CD8-positive, alpha-beta memory T cell (primary cell): Measurements from ENCODE around the gene CDH7. TPM values are rescaled to one million over a fixed set of nuclear protein-coding genes. Genes with fewer than 3 reads are reported as not detected.

ENCODE experiments used
- CTCF ChIA-PET: fragments of 350-600 bp; sonication (Branson Sonifier 250); formaldehyde crosslinking; loops from one replicate; lab custom pipeline; 2021; ENCODE audit warnings: antibody characterized with exemption; lab: Charles Lee
- POLR2A ChIA-PET: fragments of 350-600 bp; sonication (Branson Sonifier 250); formaldehyde crosslinking; loops from one replicate; lab custom pipeline; 2021; ENCODE audit warnings: antibody characterized with exemption; lab: Charles Lee
- DNase-seq, 5 donors: peaks; one replicate each; pipeline versions ENCODE4 v3.0.0 to v3.0.0-alpha.2; 2020 to 2022; ENCODE audit warnings: mixed read lengths in 1 of 5
- H3K27ac ChIP-seq: one replicate; pipeline ENCODE4 v1.7.0; 2013; ENCODE audit warnings: low read depth, mild to moderate bottlenecking, low read length, moderate library complexity
- H3K27me3 ChIP-seq: 2 replicates; pipeline ENCODE4 v1.7.0; 2013; ENCODE audit warnings: low read length, mild to moderate bottlenecking; ENCODE audit not compliant: insufficient read depth, poor library complexity, severe bottlenecking
- H3K36me3 ChIP-seq: 2 replicates; pipeline ENCODE4 v1.7.0; 2013; ENCODE audit warnings: mild to moderate bottlenecking, low read length, moderate library complexity; ENCODE audit not compliant: insufficient read depth
- H3K4me1 ChIP-seq: 2 replicates; pipeline ENCODE4 v1.7.0; 2013; ENCODE audit warnings: mild to moderate bottlenecking, low read length, moderate library complexity; ENCODE audit not compliant: insufficient read depth
- H3K4me3 ChIP-seq: 2 replicates; pipeline ENCODE4 v1.7.0; 2013; ENCODE audit warnings: mild to moderate bottlenecking, low read length
- H3K9me3 ChIP-seq: 2 replicates; pipeline ENCODE4 v1.7.0; 2013; ENCODE audit warnings: mild to moderate bottlenecking, low read length
- H3K27ac Mint-ChIP-seq, 8 donors: one replicate each; pipeline ENCODE4 v1.8.0; 2020 to 2021; ENCODE audit warnings: mixed read lengths in 8 of 8, mild to moderate bottlenecking in 6 of 8, inconsistent platforms in 3 of 8, moderate library complexity in 3 of 8
- H3K27me3 Mint-ChIP-seq, 2 donors: one replicate each; pipeline ENCODE4 v1.8.0; 2020 to 2021; ENCODE audit warnings: mixed read lengths in 2 of 2, mild to moderate bottlenecking in 1 of 2, moderate library complexity in 1 of 2
- H3K36me3 Mint-ChIP-seq, 3 donors: one replicate each; pipeline ENCODE4 v1.8.0; 2020 to 2021; ENCODE audit warnings: mixed read lengths in 3 of 3, inconsistent platforms in 1 of 3, mild to moderate bottlenecking in 1 of 3
- H3K4me1 Mint-ChIP-seq, 3 donors: one replicate each; pipeline ENCODE4 v1.8.0; 2020 to 2021; ENCODE audit warnings: mixed read lengths in 3 of 3, inconsistent platforms in 1 of 3, mild to moderate bottlenecking in 1 of 3
- H3K4me3 Mint-ChIP-seq, 7 donors: one replicate each; pipeline ENCODE4 v1.8.0; 2020 to 2021; ENCODE audit warnings: mixed read lengths in 7 of 7, mild to moderate bottlenecking in 6 of 7, moderate library complexity in 4 of 7, inconsistent platforms in 2 of 7
- H3K9me3 Mint-ChIP-seq, 5 donors: one replicate each; pipeline ENCODE4 v1.8.0; 2020 to 2022; ENCODE audit warnings: mixed read lengths in 5 of 5, mild to moderate bottlenecking in 3 of 5, moderate library complexity in 2 of 5, inconsistent platforms in 1 of 5
- polyA plus RNA-seq: library from polyadenylated mRNA; unstranded; fragments of 300-500 nt; fragmentation: Illumina TruSeq; gene quantifications from one replicate; pipeline ENCODE4 v1.2.3, GENCODE V29; 2021
- total RNA-seq, 2 experiments: library from RNA; stranded (reverse); gene quantifications; one replicate each; pipeline ENCODE4 v1.2.3, GENCODE V29; 2021

The CDH7 gene
- total and polyA plus RNA-seq, 3 experiments from 2014 or later: not detected

- no peak for DNase-seq
- Histone ChIP-seq H3K27me3 (no peaks in the 10 kb centered on the region), H3K9me3 (no peaks in the 10 kb centered on the region), H3K4me1 (no peaks in the 10 kb centered on the region), H3K27ac (no peak overlapping the region), H3K36me3 (no peaks in the 10 kb centered on the region), H3K4me3 (no peak overlapping the region)
- ChIA-PET CTCF (no interaction called here), POLR2A (no interaction called here)
- Mint-ChIP-seq H3K4me1 (no peaks in the 10 kb centered on the region), H3K4me3 (no peak overlapping the region), H3K9me3 (peaks cover 2 to 20% (median 12%) of the 10 kb centered on the region in 5 donors), H3K27ac (no peak overlapping the region), H3K36me3 (no peaks in the 10 kb centered on the region), H3K27me3 (no peaks in the 10 kb centered on the region)
Observed at GRCh38 chr18:65788373-65788772, 37.6 kb downstream of the CDH7 start.

GRCh38 chr18:65790604-65791003 lies 39.8 kb downstream of the CDH7 start:
- ChIA-PET POLR2A (no interaction called here), CTCF (no interaction called here)
- Histone ChIP-seq H3K36me3 (no peaks in the 10 kb centered on the region), H3K4me1 (no peaks in the 10 kb centered on the region), H3K27me3 (no peaks in the 10 kb centered on the region), H3K4me3 (no peak overlapping the region), H3K9me3 (no peaks in the 10 kb centered on the region), H3K27ac (no peak overlapping the region)
- H3K36me3 Mint-ChIP-seq: no peaks in the 10 kb centered on the region
- H3K4me3 Mint-ChIP-seq: no peak overlapping the region
- H3K9me3 Mint-ChIP-seq: peaks cover 2 to 19% (median 17%) of the 10 kb centered on the region in 5 donors
- H3K27me3 Mint-ChIP-seq: no peaks in the 10 kb centered on the region
- H3K27ac Mint-ChIP-seq: no peak overlapping the region
- no peak for DNase-seq
- H3K4me1 Mint-ChIP-seq: no peaks in the 10 kb centered on the region

GRCh38 chr18:65791719-65792118 lies 40.9 kb downstream of the CDH7 start:
- Mint-ChIP-seq H3K36me3 (no peaks in the 10 kb centered on the region), H3K9me3 (peaks cover 2 to 21% (median 17%) of the 10 kb centered on the region in 5 donors), H3K27me3 (no peaks in the 10 kb centered on the region), H3K27ac (no peak overlapping the region), H3K4me1 (no peaks in the 10 kb centered on the region), H3K4me3 (no peak overlapping the region)
- H3K36me3 ChIP-seq: no peaks in the 10 kb centered on the region
- H3K27me3 ChIP-seq: no peaks in the 10 kb centered on the region
- H3K4me1 ChIP-seq: no peaks in the 10 kb centered on the region
- no peak for DNase-seq
- no peak overlapping the region for H3K4me3 ChIP-seq
- ChIA-PET POLR2A (no interaction called here), CTCF (no interaction called here)
- no peaks in the 10 kb centered on the region for H3K9me3 ChIP-seq
- H3K27ac ChIP-seq: no peak overlapping the region

- DNase-seq: no peak
- no peak overlapping the region for H3K4me3 Mint-ChIP-seq
- Histone ChIP-seq H3K4me1 (no peaks in the 10 kb centered on the region), H3K4me3 (no peak overlapping the region), H3K9me3 (no peaks in the 10 kb centered on the region), H3K36me3 (no peaks in the 10 kb centered on the region), H3K27me3 (no peaks in the 10 kb centered on the region), H3K27ac (no peak overlapping the region)
- no peaks in the 10 kb centered on the region for H3K4me1 Mint-ChIP-seq
- H3K36me3 Mint-ChIP-seq: no peaks in the 10 kb centered on the region
- H3K27ac Mint-ChIP-seq: no peak overlapping the region
- peaks cover 4 to 21% (median 17%) of the 10 kb centered on the region in 5 donors for H3K9me3 Mint-ChIP-seq
- CTCF ChIA-PET: no interaction called here
- POLR2A ChIA-PET: no interaction called here
- no peaks in the 10 kb centered on the region for H3K27me3 Mint-ChIP-seq
Observed at GRCh38 chr18:65792456-65793074, 41.8 kb downstream of the CDH7 start.

GRCh38 chr18:65808759-65809158 lies 57.9 kb downstream of the CDH7 start:
- no peaks in the 10 kb centered on the region for H3K27me3 ChIP-seq
- POLR2A ChIA-PET: no interaction called here
- no peak overlapping the region for H3K4me3 Mint-ChIP-seq
- H3K36me3 ChIP-seq: no peaks in the 10 kb centered on the region
- peaks cover 2 to 22% (median 14%) of the 10 kb centered on the region in 5 donors for H3K9me3 Mint-ChIP-seq
- no peaks in the 10 kb centered on the region for H3K4me1 ChIP-seq
- CTCF ChIA-PET: no interaction called here
- DNase-seq: no peak
- no peaks in the 10 kb centered on the region for H3K36me3 Mint-ChIP-seq
- no peaks in the 10 kb centered on the region for H3K27me3 Mint-ChIP-seq
- H3K27ac ChIP-seq: no peak overlapping the region
- no peak overlapping the region for H3K27ac Mint-ChIP-seq
- no peak overlapping the region for H3K4me3 ChIP-seq
- no peaks in the 10 kb centered on the region for H3K4me1 Mint-ChIP-seq
- H3K9me3 ChIP-seq: no peaks in the 10 kb centered on the region

GRCh38 chr18:65811307-65811706 lies 60.5 kb downstream of the CDH7 start:
- ChIA-PET CTCF (no interaction called here), POLR2A (no interaction called here)
- H3K36me3 Mint-ChIP-seq: no peaks in the 10 kb centered on the region
- no peaks in the 10 kb centered on the region for H3K4me1 ChIP-seq
- no peak overlapping the region for H3K4me3 Mint-ChIP-seq
- no peak overlapping the region for H3K27ac Mint-ChIP-seq
- H3K9me3 ChIP-seq: no peaks in the 10 kb centered on the region
- H3K27me3 ChIP-seq: no peaks in the 10 kb centered on the region
- H3K27me3 Mint-ChIP-seq: no peaks in the 10 kb centered on the region
- H3K9me3 Mint-ChIP-seq: peaks cover 0 to 24% (median 16%) of the 10 kb centered on the region in 5 donors
- H3K36me3 ChIP-seq: no peaks in the 10 kb centered on the region
- no peak overlapping the region for H3K27ac ChIP-seq
- DNase-seq: no peak
- H3K4me3 ChIP-seq: no peak overlapping the region
- no peaks in the 10 kb centered on the region for H3K4me1 Mint-ChIP-seq

GRCh38 chr18:65815506-65815905 lies 64.7 kb downstream of the CDH7 start:
- no peak overlapping the region for H3K27ac Mint-ChIP-seq
- Histone ChIP-seq H3K4me1 (no peaks in the 10 kb centered on the region), H3K27me3 (no peaks in the 10 kb centered on the region), H3K9me3 (no peaks in the 10 kb centered on the region), H3K27ac (no peak overlapping the region), H3K4me3 (no peak overlapping the region), H3K36me3 (no peaks in the 10 kb centered on the region)
- no peaks in the 10 kb centered on the region for H3K4me1 Mint-ChIP-seq
- no peaks in the 10 kb centered on the region for H3K36me3 Mint-ChIP-seq
- ChIA-PET POLR2A (no interaction called here), CTCF (no interaction called here)
- H3K9me3 Mint-ChIP-seq: peaks cover 9 to 23% (median 12%) of the 10 kb centered on the region in 5 donors
- DNase-seq: no peak
- H3K27me3 Mint-ChIP-seq: no peaks in the 10 kb centered on the region
- no peak overlapping the region for H3K4me3 Mint-ChIP-seq

- H3K4me3 ChIP-seq: no peak overlapping the region
- H3K4me3 Mint-ChIP-seq: no peak overlapping the region
- H3K27me3 ChIP-seq: no peaks in the 10 kb centered on the region
- POLR2A ChIA-PET: no interaction called here
- H3K4me1 Mint-ChIP-seq: no peaks in the 10 kb centered on the region
- H3K4me1 ChIP-seq: no peaks in the 10 kb centered on the region
- H3K9me3 ChIP-seq: no peaks in the 10 kb centered on the region
- no peaks in the 10 kb centered on the region for H3K36me3 ChIP-seq
- no peaks in the 10 kb centered on the region for H3K27me3 Mint-ChIP-seq
- no peak overlapping the region for H3K27ac ChIP-seq
- CTCF ChIA-PET: no interaction called here
- H3K9me3 Mint-ChIP-seq: peaks cover 4 to 20% (median 9%) of the 10 kb centered on the region in 5 donors
- DNase-seq: no peak
- no peaks in the 10 kb centered on the region for H3K36me3 Mint-ChIP-seq
- no peak overlapping the region for H3K27ac Mint-ChIP-seq
Observed at GRCh38 chr18:65817178-65817577, 66.4 kb downstream of the CDH7 start.
